Esophagus mucosa (tissue), 1 donor: ENCODE results near the gene CSNK1A1. TPM values are rescaled to one million over a fixed set of nuclear protein-coding genes. Genes with fewer than 3 reads are reported as not detected.
"Not testable (repeated sequence)": the region's sequence is repeated elsewhere in the genome, so short reads cannot be mapped to it uniquely, and the experiment has no call there.

ENCODE experiments used
- ATAC-seq: fragments of 200-7000 bp; cut with Tn5 transposase; one replicate; pipeline ENCODE4 v1.9.1; 2020
- total RNA-seq: library from RNA; stranded (reverse); gene quantifications from one replicate; pipeline ENCODE4 v1.2.4, GENCODE V29; 2023
- donor health status: DM: yes; HTN: yes; CAD: no.

Gene CSNK1A1
- total RNA-seq, 1 donor from 2014 or later: 404 TPM

GRCh38 chr5:149572170-149572569, 20.9 kb upstream of the CSNK1A1 start:
- no peak for ATAC-seq

GRCh38 chr5:149567226-149567625, 16.0 kb upstream of the CSNK1A1 start:
- ATAC-seq: no peak

GRCh38 chr5:149564542-149565140, 13.4 kb upstream of the CSNK1A1 start:
- peak; percentile 84 for ATAC-seq

- no peak for ATAC-seq
Measured at GRCh38 chr5:149563466-149563865, 12.2 kb upstream of the CSNK1A1 start.

GRCh38 chr5:149561848-149562247, 10.6 kb upstream of the CSNK1A1 start:
- ATAC-seq: peak; percentile 89

- ATAC-seq: no peak
Measured at GRCh38 chr5:149559706-149560105, 8.5 kb upstream of the CSNK1A1 start.

- ATAC-seq: no peak
Measured at GRCh38 chr5:149552553-149553160, 1.4 kb upstream of the CSNK1A1 start.

GRCh38 chr5:149552038-149552494, 827 bp upstream of the CSNK1A1 start:
- no peak for ATAC-seq

- no peak for ATAC-seq
Measured at GRCh38 chr5:149550594-149551226, 529 bp downstream of the CSNK1A1 start.

GRCh38 chr5:149550268-149550583, 1.0 kb downstream of the CSNK1A1 start:
- ATAC-seq: no peak

- no peak for ATAC-seq
Measured at GRCh38 chr5:149549461-149550267, 1.6 kb downstream of the CSNK1A1 start.

- ATAC-seq: peak; percentile 75
Measured at GRCh38 chr5:149546974-149547373, 4.3 kb downstream of the CSNK1A1 start.

- no peak for ATAC-seq
Measured at GRCh38 chr5:149545327-149545726, 5.9 kb downstream of the CSNK1A1 start.

GRCh38 chr5:149544028-149544420, 7.2 kb downstream of the CSNK1A1 start:
- no peak for ATAC-seq

- ATAC-seq: no peak
Measured at GRCh38 chr5:149543361-149544027, 7.7 kb downstream of the CSNK1A1 start.

GRCh38 chr5:149541893-149542292, 9.3 kb downstream of the CSNK1A1 start:
- no peak for ATAC-seq

- no peak for ATAC-seq
Measured at GRCh38 chr5:149540089-149540488, 11.2 kb downstream of the CSNK1A1 start.

- no peak for ATAC-seq
Measured at GRCh38 chr5:149537374-149537975, 13.8 kb downstream of the CSNK1A1 start.

- ATAC-seq: not testable (repeated sequence)
Measured at GRCh38 chr5:149535787-149536186, 15.5 kb downstream of the CSNK1A1 start.

- no peak for ATAC-seq
Measured at GRCh38 chr5:149532413-149532812, 18.8 kb downstream of the CSNK1A1 start.

- no peak for ATAC-seq
Measured at GRCh38 chr5:149529463-149529862, 21.8 kb downstream of the CSNK1A1 start.
